ENCODE results near the gene MRPL58. TPM values are rescaled to one million over a fixed set of nuclear protein-coding genes. Genes with fewer than 3 reads are reported as not detected.

The MRPL58 gene
- total RNA-seq, result 10 to 100 TPM; 53.6 to 62.4 TPM

- ChIA-PET CTCF (interaction anchor here (0.8 to 10.9 kb wide), 31 partner anchors 9 to 400 kb away, joined by 3 to 122 read pairs (median 6); partner anchors contain the start of genes CDR2L, HID1, NT5C and OTOP2), POLR2A (interaction anchor here (0.6 to 3.1 kb wide), 28 partner anchors 9 to 249 kb away, joined by 3 to 26 read pairs (median 5); partner anchors contain the start of genes ATP5PD, CDR2L, GGA3 and HID1)
- TF ChIP-seq CTCF (IDR thresholded peaks at IDR 0.05), result peak; percentile 51
- H3K27me3 Mint-ChIP-seq, result no peaks in the 10 kb centered on the region
- intact Hi-C loops (cut with micrococcal nuclease), result no loop called here
- H3K27ac Mint-ChIP-seq, result peak within 1 kb of the TSS; percentile 92
- peaks cover 33% of the 10 kb centered on the region for H3K4me1 Mint-ChIP-seq (ENCODE audit: low read depth)
- DNase-seq (peak; percentile 90), ATAC-seq (peak; percentile 95)
- peak within 1 kb of the TSS; percentile 88 for H3K4me3 Mint-ChIP-seq
- H3K36me3 Mint-ChIP-seq (ENCODE audit: low read depth), result peaks cover 13% of the 10 kb centered on the region
- no peaks in the 10 kb centered on the region for H3K9me3 Mint-ChIP-seq
Measured at GRCh38 chr17:75012346-75013091, at the start of gene MRPL58. Gene MRPL58 (plus strand): TSS chr17:75012670. CDS start chr17:75012687, 17 bp downstream.

GRCh38 chr17:74963656-74964055, 48.8 kb upstream of the MRPL58 start:
- TF ChIP-seq CTCF (IDR thresholded peaks at IDR 0.05), result no peak
- no peak for ATAC-seq
- intact Hi-C loops (cut with micrococcal nuclease), result no loop called here
- Mint-ChIP-seq H3K4me1 (ENCODE audit: low read depth) (peaks cover 3% of the 10 kb centered on the region), H3K9me3 (no peaks in the 10 kb centered on the region), H3K27me3 (no peaks in the 10 kb centered on the region), H3K36me3 (ENCODE audit: low read depth) (no peaks in the 10 kb centered on the region), H3K4me3 (no peak overlapping the region), H3K27ac (no peak overlapping the region)
- ChIA-PET CTCF (interaction anchor here (1.2 to 4.8 kb wide), 4 partner anchors 8 to 238 kb away, joined by 3 to 87 read pairs (median 11); partner anchors contain the start of gene HID1), POLR2A (interaction anchor here (1.1 kb wide), 1 partner anchor 10 kb away, joined by 3 read pairs; no protein-coding TSS in a partner anchor)
- no peak for DNase-seq

GRCh38 chr17:74964246-74964761, 48.2 kb upstream of the MRPL58 start:
- POLR2A ChIA-PET, result interaction anchor here (1.1 kb wide), 1 partner anchor 9 kb away, joined by 3 read pairs; no protein-coding TSS in a partner anchor
- intact Hi-C loops (cut with micrococcal nuclease), result no loop called here
- H3K27ac Mint-ChIP-seq, result no peak overlapping the region
- TF ChIP-seq CTCF (IDR thresholded peaks at IDR 0.05), result no peak
- no peaks in the 10 kb centered on the region for H3K27me3 Mint-ChIP-seq
- H3K4me3 Mint-ChIP-seq, result no peak overlapping the region
- ATAC-seq (no peak), DNase-seq (no peak)
- CTCF ChIA-PET, result interaction anchor here (0.7 to 4.8 kb wide), 3 partner anchors 8 to 237 kb away, joined by 3 to 87 read pairs (median 3); partner anchors contain the start of gene HID1
- no peaks in the 10 kb centered on the region for H3K36me3 Mint-ChIP-seq (ENCODE audit: low read depth)
- peaks cover 3% of the 10 kb centered on the region for H3K4me1 Mint-ChIP-seq (ENCODE audit: low read depth)
- no peaks in the 10 kb centered on the region for H3K9me3 Mint-ChIP-seq

- ATAC-seq (no peak), DNase-seq (no peak)
- H3K36me3 Mint-ChIP-seq (ENCODE audit: low read depth), result no peaks in the 10 kb centered on the region
- H3K27me3 Mint-ChIP-seq, result no peaks in the 10 kb centered on the region
- no peak overlapping the region for H3K27ac Mint-ChIP-seq
- no peaks in the 10 kb centered on the region for H3K9me3 Mint-ChIP-seq
- no peak for TF ChIP-seq CTCF (IDR thresholded peaks at IDR 0.05)
- intact Hi-C loops (cut with micrococcal nuclease), result no loop called here
- H3K4me1 Mint-ChIP-seq (ENCODE audit: low read depth), result peaks cover 3% of the 10 kb centered on the region
- ChIA-PET CTCF (no interaction called here), POLR2A (no interaction called here)
- H3K4me3 Mint-ChIP-seq, result no peak overlapping the region
Measured at GRCh38 chr17:74964988-74965622, 47.4 kb upstream of the MRPL58 start.

Data from activated CD8-positive, alpha-beta T cell treated with anti-CD3 and anti-CD28 coated beads for 36 hours (primary cell).